GM18861 (cell line): ENCODE data around the gene RHBDD1.

ENCODE experiments used
- ATAC-seq: cut with Tn5 transposase; IDR thresholded peaks from one replicate; pipeline ENCODE4 v1.9.1; 2021; ENCODE audit not compliant: unreplicated experiment

Gene RHBDD1, protein sequence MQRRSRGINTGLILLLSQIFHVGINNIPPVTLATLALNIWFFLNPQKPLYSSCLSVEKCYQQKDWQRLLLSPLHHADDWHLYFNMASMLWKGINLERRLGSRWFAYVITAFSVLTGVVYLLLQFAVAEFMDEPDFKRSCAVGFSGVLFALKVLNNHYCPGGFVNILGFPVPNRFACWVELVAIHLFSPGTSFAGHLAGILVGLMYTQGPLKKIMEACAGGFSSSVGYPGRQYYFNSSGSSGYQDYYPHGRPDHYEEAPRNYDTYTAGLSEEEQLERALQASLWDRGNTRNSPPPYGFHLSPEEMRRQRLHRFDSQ

DNA sequence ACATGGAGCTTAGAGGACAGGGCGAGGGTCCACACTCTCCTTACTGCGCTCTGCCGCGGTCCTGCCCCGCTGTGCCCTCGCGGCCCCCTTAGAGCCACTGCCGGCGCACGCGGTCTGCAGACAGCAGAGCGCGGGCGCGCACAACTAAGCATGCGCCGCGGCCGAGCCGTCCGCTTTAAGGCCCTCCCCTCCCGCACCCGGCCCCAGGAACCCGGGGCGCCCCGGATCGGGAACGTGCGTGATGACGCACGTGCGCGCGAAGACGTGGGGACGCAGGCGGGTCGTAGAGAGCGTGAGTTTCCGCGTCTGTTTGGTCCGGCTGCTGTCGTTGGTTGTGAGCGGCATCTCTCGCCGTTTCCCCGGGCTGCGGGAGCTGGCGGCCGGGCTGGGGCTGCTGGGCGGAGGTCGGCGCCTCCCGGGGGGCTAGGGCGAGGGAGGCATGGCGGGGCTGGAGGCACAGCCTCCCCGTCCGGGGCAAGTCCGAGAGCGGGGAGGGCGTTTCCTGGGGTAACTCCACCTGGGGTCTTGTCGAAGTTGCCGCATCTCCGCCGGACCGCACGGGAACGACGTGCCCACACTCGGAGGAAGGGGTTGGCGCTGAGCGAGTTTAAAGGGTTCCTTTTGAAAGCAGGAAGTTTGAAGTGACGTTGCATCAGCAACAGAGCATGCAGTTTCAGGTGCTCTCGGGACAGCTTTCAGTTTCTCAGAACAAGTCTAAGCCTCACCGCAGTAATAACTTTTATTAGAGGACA is at the start of gene RHBDD1:
Gene RHBDD1, plus strand, starts transcription at position 259 of the 752 bp plus-strand sequence. CDS start 28,640 bp downstream, outside the sequence.
- ATAC-seq = peak; percentile 76

DNA sequence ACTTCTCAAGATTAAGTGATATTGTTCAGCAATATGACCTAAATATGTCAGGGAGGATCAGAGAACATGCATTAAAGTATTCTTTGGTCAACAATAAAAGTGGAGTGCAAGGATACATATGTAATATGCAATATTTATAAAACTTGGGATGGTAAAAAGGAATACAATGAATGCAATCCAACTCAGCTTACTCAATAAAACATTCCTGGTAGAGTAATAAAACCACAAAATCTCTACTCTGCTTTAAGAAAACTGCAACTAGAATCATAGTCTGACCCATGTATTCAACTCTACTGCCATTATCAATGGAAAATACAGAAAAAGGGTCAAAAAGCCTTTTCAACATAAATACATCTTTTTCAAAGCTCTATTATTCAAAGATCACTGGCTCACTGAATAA is 47.8 kb upstream of the RHBDD1 start:
- no peak for ATAC-seq

- ATAC-seq = no peak
Measured at GRCh38 chr2:226788881-226789490, 46.9 kb upstream of the RHBDD1 start.

- no peak for ATAC-seq
Measured at GRCh38 chr2:226790011-226790410, 45.8 kb upstream of the RHBDD1 start.

DNA sequence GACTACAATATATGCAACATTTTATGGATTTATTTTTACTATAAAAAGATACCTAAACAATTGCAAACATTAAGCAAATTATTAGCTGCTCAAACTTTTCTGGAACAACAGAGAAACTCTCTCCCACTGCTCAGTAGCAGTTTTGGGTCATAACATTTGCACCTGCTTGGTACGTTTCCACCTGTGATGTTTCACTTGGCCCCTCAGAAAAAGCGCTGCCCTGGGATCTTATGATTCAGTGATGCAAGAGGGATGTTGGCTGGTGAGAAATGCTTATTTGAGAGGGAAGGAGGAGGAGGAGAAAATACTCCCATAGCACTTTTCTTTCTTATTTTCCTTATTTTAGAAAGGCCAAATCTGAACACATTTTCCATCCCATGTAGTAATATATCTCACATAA is 45.4 kb upstream of the RHBDD1 start:
- no peak for ATAC-seq

GRCh38 chr2:226791056-226791486 is 44.8 kb upstream of the RHBDD1 start:
- peak; percentile 43 for ATAC-seq

GRCh38 chr2:226791487-226792081 is 44.3 kb upstream of the RHBDD1 start:
- ATAC-seq = peak; percentile 95

GRCh38 chr2:226792155-226792881 is 43.5 kb upstream of the RHBDD1 start:
- ATAC-seq = no peak

DNA sequence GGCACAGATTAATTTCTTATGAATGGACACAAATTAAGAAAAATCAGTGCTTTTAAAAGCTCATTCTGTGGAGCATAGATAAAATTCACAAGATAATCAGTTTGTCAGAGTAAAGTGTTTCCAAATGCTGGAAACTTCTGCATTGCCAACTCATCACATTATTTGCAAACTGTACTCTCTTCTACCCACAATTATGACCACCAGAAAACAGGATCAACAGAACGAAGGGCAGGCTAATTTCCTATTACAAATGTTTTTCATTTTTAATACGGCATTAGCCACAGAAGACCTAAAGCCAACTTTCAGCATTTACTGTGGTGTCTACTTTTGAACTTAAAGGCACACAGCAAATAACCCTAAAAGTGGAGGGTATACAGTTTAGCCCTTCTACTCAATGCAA is 42.2 kb upstream of the RHBDD1 start:
- no peak for ATAC-seq

DNA sequence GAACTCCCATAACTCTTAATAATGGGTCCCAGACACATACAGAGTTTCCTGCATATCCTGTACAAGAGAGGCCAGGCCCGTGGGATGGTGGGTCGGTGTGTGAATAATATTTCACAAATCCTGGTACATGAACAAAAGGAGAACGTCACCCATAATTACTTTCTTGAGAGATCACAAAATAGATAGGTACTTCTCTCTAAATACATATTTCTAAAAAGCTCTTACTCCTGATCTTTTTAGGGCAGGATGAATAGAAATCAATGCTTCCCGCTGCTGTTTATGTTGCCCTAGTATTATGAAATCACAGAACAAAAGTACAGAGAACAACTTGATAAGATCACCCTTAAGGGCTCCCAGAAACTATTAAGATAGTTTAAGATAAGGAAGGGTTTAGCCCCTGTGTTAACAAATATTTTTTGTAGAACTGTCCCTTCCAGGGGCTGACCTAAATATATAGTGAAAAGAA is 41.6 kb upstream of the RHBDD1 start:
- ATAC-seq = no peak

DNA sequence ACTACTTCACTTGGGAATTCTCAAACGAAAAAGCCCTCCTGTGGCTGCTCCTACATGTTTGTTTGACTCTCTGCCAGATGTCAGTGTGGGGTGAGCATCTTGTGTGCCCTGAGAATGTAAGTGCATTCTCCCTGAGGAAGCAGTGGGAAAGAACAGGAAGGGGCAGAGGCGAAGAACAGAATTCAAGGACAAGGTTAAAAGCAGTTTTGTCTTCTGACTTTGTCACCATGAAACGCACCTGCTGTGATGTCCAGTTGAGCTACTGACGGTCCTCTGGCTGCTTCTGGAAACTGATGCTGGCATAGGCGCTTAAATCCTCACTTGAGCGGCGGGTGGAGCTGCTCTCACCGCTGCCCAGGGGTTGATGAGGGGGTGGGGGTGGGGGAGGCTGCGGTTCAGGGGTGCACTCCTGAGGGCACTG is 41.1 kb upstream of the RHBDD1 start:
- ATAC-seq = no peak

- no peak for ATAC-seq
Measured at GRCh38 chr2:226795281-226796011, 40.4 kb upstream of the RHBDD1 start.

DNA sequence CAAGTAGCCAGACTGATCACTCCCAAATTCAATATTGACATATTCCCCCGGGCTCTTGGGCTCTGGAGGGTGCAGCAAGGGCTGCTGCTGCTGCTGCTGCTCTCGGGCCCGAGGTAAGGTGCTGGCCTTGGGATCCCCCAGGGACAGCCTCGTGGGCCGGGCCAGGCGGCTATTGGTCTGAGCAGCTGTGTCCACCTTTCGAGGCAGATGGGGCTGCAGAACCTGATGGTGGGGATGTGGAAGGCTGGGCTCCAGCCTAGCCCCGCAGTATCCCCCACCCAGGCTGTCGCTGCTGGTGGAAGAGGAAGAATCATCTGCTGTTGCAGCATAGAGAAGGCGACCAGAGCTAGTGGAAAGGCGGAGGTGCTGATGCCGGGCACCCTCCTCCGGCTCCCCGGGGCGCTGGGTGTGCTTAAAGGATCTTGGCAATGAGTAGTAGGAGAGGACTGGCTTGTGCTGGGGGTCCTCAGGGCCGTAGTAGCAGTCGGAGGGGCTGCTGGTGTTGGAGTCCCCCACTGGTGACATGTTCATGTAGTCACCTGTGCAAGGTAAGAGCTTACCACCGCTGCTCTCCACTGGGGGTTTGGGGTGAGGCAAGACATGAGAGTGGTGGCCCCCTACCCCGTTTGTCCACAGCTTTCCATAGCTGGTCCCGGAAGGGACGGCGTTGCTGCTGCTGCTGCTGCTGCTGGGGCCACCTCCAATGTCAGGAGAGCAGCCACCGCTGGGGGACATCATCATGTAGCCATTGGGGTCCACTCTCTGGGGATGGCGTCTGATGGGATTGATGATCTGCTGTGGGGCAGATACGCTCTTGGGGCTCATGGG is 39.6 kb upstream of the RHBDD1 start:
- ATAC-seq = no peak

- no peak for ATAC-seq
Measured at GRCh38 chr2:226796840-226797288, 39.0 kb upstream of the RHBDD1 start.

GRCh38 chr2:226797289-226797988 is 38.4 kb upstream of the RHBDD1 start:
- no peak for ATAC-seq

DNA sequence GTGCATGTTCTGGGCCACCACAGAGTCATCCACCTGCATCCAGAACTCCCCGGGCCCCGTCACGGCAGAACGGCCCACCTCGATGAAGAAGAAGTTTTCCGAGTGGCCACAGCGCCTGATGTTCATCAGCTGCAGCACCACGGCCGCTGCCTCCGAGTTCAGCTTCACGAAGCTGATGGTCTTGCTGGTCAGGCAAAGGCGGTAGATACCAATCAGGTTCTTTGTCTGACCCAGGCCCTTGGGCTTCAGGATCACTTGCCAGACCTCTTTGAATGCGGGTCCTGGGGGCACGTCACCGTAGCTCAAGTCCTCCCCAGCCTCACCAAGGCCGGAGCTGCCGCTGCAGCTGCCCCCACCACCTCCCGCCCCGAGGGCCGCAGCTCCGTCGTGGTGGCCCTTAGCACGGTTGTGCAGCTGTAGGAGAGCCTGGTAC is 37.8 kb upstream of the RHBDD1 start:
- no peak for ATAC-seq

DNA sequence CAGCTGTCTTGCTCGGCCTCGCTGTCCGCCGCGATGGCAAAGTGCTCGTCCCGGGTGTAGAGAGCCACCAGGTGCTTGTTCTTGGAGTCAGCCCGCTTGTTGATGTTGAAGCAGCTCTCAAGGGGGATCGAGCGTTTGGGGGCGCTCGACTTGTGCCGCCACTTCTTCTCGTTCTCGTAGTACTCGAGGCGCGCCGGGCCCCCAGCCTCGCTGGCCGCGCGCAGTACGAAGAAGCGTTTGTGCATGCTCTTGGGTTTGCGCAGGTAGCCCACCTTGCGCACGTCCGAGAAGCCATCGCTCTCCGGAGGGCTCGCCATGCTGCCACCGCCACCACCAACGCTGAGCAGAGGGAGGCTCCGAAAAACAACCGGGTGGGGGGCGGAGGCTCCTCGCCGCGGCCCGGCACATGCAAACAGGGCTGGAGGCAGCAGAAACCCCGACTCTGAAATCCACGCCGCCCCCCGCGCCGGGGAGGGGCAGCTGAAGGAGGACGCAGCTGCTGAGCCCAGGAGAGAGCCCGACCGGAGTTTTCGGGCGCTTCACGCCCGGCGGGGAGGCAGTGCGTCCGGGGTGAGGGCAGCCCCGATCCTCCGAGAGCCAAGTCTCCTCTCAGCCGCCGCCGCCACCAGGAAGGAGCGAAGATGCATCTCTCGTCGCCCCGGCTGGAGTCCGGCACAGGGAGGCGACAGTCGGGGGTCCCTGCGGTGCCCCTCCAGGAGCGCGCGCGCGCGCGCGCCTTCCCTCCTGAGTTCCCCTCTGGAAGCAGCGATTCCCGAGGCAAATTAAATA is 37.2 kb upstream of the RHBDD1 start:
- ATAC-seq = no peak
